HEK293 (cell line): ENCODE measurements around the gene CRYBB3.

Source experiments
- CTCF ChIA-PET: fragments of 350-600 bp; formaldehyde crosslinking; extraction: SDS; loops from one replicate; lab custom pipeline; 2021; ENCODE audit warnings: antibody characterized with exemption; lab: Yijun Ruan, JAX
- POLR2A ChIA-PET: fragments of 300-600 bp; formaldehyde crosslinking; extraction: SDS; loops from one replicate; lab custom pipeline; 2020; ENCODE audit warnings: antibody characterized with exemption, inconsistent platforms; lab: Yijun Ruan, JAX
- H3K27ac ChIP-seq: fragments of 200-500 bp; sonication (Bioruptor generic); 2 replicates; pipeline ENCODE4 v1.5.1; 2014; ENCODE audit warnings: low read depth, low read length, control low read depth, inconsistent platforms; ENCODE audit errors: extremely low read depth
- H3K36me3 ChIP-seq, 2 experiments: fragments of 200-500 bp in 1 of 2; sonication (Bioruptor generic) in 1 of 2; 1 replicate in 1 of 2; 2 replicates in 1 of 2; pipeline ENCODE4 v1.5.1; 2014 to 2017; ENCODE audit warnings: inconsistent platforms in 2 of 2, low read length in 2 of 2; ENCODE audit not compliant: control insufficient read depth in 2 of 2, insufficient read depth in 1 of 2
- H3K4me1 ChIP-seq: fragments of 200-500 bp; sonication (Bioruptor generic); 2 replicates; pipeline ENCODE4 v1.5.1; 2014; ENCODE audit warnings: mild to moderate bottlenecking, low read length, inconsistent platforms; ENCODE audit not compliant: control insufficient read depth, insufficient read depth
- H3K4me3 ChIP-seq: 2 replicates; pipeline ENCODE4 v1.5.1; 2011; ENCODE audit warnings: low read depth, mild to moderate bottlenecking, control low read depth, low read length, moderate library complexity
- H3K9me3 ChIP-seq: fragments of 200-500 bp; sonication (Bioruptor generic); 2 replicates; pipeline ENCODE4 v1.5.1; 2014; ENCODE audit warnings: low read depth, low read length, inconsistent platforms; ENCODE audit not compliant: control insufficient read depth, insufficient read depth
- BCL11B ChIP-seq: fragments of 450-650 bp; formaldehyde crosslinking; IDR thresholded peaks from 2 replicates; pipeline ENCODE4 v1.5.1; 2016; ENCODE audit warnings: low read depth, missing biosample characterization, missing genetic modification characterization
- EGR2 ChIP-seq: fragments of 450-650 bp; formaldehyde crosslinking; IDR thresholded peaks from 2 replicates; pipeline ENCODE4 v1.5.1; 2016; ENCODE audit warnings: low read depth, missing biosample characterization, missing genetic modification characterization
- IKZF3 ChIP-seq: fragments of 450-650 bp; IDR thresholded peaks from 2 replicates; pipeline ENCODE4 v1.5.0; 2018; ENCODE audit warnings: missing biosample characterization, mild to moderate bottlenecking, missing genetic modification characterization, moderate library complexity
- PATZ1 ChIP-seq: fragments of 450-650 bp; formaldehyde crosslinking; IDR thresholded peaks from 2 replicates; pipeline ENCODE4 v1.5.1; 2016; ENCODE audit warnings: missing biosample characterization, missing genetic modification characterization
- ZBTB11 ChIP-seq: fragments of 450-650 bp; formaldehyde crosslinking; conservative IDR thresholded peaks from 2 replicates; pipeline ENCODE4 v1.5.1; 2016; ENCODE audit warnings: low read depth, missing biosample characterization, missing genetic modification characterization
- ZBTB8A ChIP-seq: fragments of 450-650 bp; formaldehyde crosslinking; IDR thresholded peaks from 2 replicates; pipeline ENCODE4 v1.5.1; 2016; ENCODE audit warnings: missing biosample characterization, missing genetic modification characterization
- ZNF26 ChIP-seq: fragments of 450-650 bp; formaldehyde crosslinking; IDR thresholded peaks from 2 replicates; pipeline ENCODE4 v1.5.1; 2016; ENCODE audit warnings: missing biosample characterization, missing genetic modification characterization
- ZNF302 ChIP-seq: fragments of 450-650 bp; formaldehyde crosslinking; IDR thresholded peaks from 2 replicates; pipeline ENCODE4 v1.5.1; 2016; ENCODE audit warnings: missing biosample characterization, missing genetic modification characterization, low read depth
- ZNF366 ChIP-seq: fragments of 450-650 bp; formaldehyde crosslinking; conservative IDR thresholded peaks from 2 replicates; pipeline ENCODE4 v1.5.1; 2016; ENCODE audit warnings: missing biosample characterization, missing genetic modification characterization
- ZNF449 ChIP-seq: fragments of 450-650 bp; formaldehyde crosslinking; IDR thresholded peaks from 2 replicates; pipeline ENCODE4 v1.5.1; 2017; ENCODE audit warnings: missing biosample characterization, mild to moderate bottlenecking, missing genetic modification characterization, moderate library complexity
- ZNF560 ChIP-seq: fragments of 450-650 bp; formaldehyde crosslinking; IDR thresholded peaks from 2 replicates; pipeline ENCODE4 v1.5.1; 2017; ENCODE audit warnings: missing biosample characterization, missing genetic modification characterization, borderline replicate concordance
- ZNF658 ChIP-seq: fragments of 450-650 bp; formaldehyde crosslinking; IDR thresholded peaks from 2 replicates; pipeline ENCODE4; 2016; ENCODE audit warnings: missing biosample characterization, missing genetic modification characterization
- ZNF704 ChIP-seq: fragments of 450-650 bp; formaldehyde crosslinking; IDR thresholded peaks from 2 replicates; pipeline ENCODE4 v1.5.1; 2016; ENCODE audit warnings: missing biosample characterization, missing genetic modification characterization
- ZNF768 ChIP-seq: fragments of 450-650 bp; formaldehyde crosslinking; IDR thresholded peaks from 2 replicates; pipeline ENCODE4 v1.5.1; 2018; ENCODE audit warnings: missing biosample characterization, mild to moderate bottlenecking, missing genetic modification characterization
- ZSCAN4 ChIP-seq: fragments of 450-650 bp; formaldehyde crosslinking; IDR thresholded peaks from 2 replicates; pipeline ENCODE4 v1.5.1; 2017; ENCODE audit warnings: missing biosample characterization, missing genetic modification characterization
- ZXDB ChIP-seq: fragments of 450-650 bp; formaldehyde crosslinking; IDR thresholded peaks from 2 replicates; pipeline ENCODE4 v1.5.1; 2016; ENCODE audit warnings: missing biosample characterization, missing genetic modification characterization

Gene CRYBB3

GRCh38 chr22:25172153-25172552 is 27.5 kb upstream of the CRYBB3 start (continued):
- TF ChIP-seq ZNF704 (tag by site-specific recombination) (no peak), EGR2 (tag by site-specific recombination) (no peak)
- TF ChIP-seq, all 188 proteins: peak for 4

- Histone ChIP-seq H3K4me1 (no peaks in the 10 kb centered on the region), H3K27ac (no peak overlapping the region), H3K4me3 (no peak overlapping the region), H3K9me3 (no peaks in the 10 kb centered on the region), H3K36me3 (peaks cover 0 to 56% of the 10 kb centered on the region in 2 experiments; a peak in 1 of 3 replicates)
- no peak for TF ChIP-seq BCL11B (tag by site-specific recombination)
- peak; percentile 53; the same call in 1 of the 2 replicates for TF ChIP-seq ZNF768
- CTCF ChIA-PET, result interaction anchor here (1.2 kb wide), 1 partner anchor 28 kb away, joined by 4 read pairs; no protein-coding TSS in a partner anchor
- POLR2A ChIA-PET, result interaction anchor here (0.6 kb wide), 1 partner anchor 154 kb away, joined by 4 read pairs; no protein-coding TSS in a partner anchor
These were observed 25.3 kb upstream of the CRYBB3 start for GRCh38 chr22:25174156-25174887.

GRCh38 chr22:25174888-25175411 is 24.7 kb upstream of the CRYBB3 start:
- Histone ChIP-seq H3K9me3 (no peaks in the 10 kb centered on the region), H3K4me3 (no peak overlapping the region), H3K36me3 (peaks cover 0 to 62% of the 10 kb centered on the region in 2 experiments; a peak in 1 of 3 replicates), H3K4me1 (no peaks in the 10 kb centered on the region), H3K27ac (no peak overlapping the region)
- ChIA-PET POLR2A (no interaction called here), CTCF (no interaction called here)
- TF ChIP-seq ZXDB (no peak), EGR2 (tag by site-specific recombination) (peak; percentile 41; the same call in 1 of the 2 replicates), ZNF658 (no peak), ZNF302 (tag by site-specific recombination) (no peak)

GRCh38 chr22:25176175-25176574 is 23.5 kb upstream of the CRYBB3 start:
- Histone ChIP-seq H3K27ac (no peak overlapping the region), H3K4me3 (no peak overlapping the region), H3K4me1 (no peaks in the 10 kb centered on the region), H3K36me3 (peaks cover 0 to 64% of the 10 kb centered on the region in 2 experiments; a peak in 1 of 3 replicates), H3K9me3 (no peaks in the 10 kb centered on the region)
- POLR2A ChIA-PET, result no interaction called here
- CTCF ChIA-PET, result interaction anchor here (1.0 to 1.2 kb wide), 3 partner anchors 11 to 95 kb away, joined by 3 read pairs; no protein-coding TSS in a partner anchor
- TF ChIP-seq ZNF449 (no peak), ZBTB11 (tag by site-specific recombination) (no peak), ZNF560 (tag by site-specific recombination) (no peak), ZNF26 (tag by site-specific recombination) (no peak), PATZ1 (tag by site-specific recombination) (no peak), ZSCAN4 (tag by site-specific recombination) (no peak), IKZF3 (tag by site-specific recombination) (no peak), ZBTB8A (tag by site-specific recombination) (no peak), ZNF366 (tag by site-specific recombination) (no peak)
